Measurements from ENCODE around the gene GPD2. TPM values are rescaled to one million over a fixed set of nuclear protein-coding genes. Genes with fewer than 3 reads are reported as not detected.

GPD2 gene
- total RNA-seq, 6 experiments from 2014 or later, result 3.2 to 8.8 (median 4.8) TPM

- 31% methylated on average over 3 of the region's 3 CpGs for WGBS (ENCODE audit: insufficient coverage, low coverage, low lambda C conversion rate, missing lambda C conversion rate)
- no peak overlapping the region for H3K27ac ChIP-seq
- ATAC-seq, result peak; percentile 67 to 90 (median 76)
- H3K4me1 ChIP-seq, result peaks cover 0 to 8% (median 0%) of the 10 kb centered on the region in 4 donors
- no peaks in the 10 kb centered on the region for H3K9me3 ChIP-seq
- no peaks in the 10 kb centered on the region for H3K36me3 ChIP-seq
- TF ChIP-seq POLR2A (IDR thresholded peaks at IDR 0.05), result no peak
- no peak for TF ChIP-seq CTCF (IDR thresholded peaks at IDR 0.05)
- H3K4me3 ChIP-seq, result no peak overlapping the region
- intact Hi-C loops (cut with DNase I), result no loop called here
- DNase-seq, result peak in 1 of 3 donors; percentile 49
- no peaks in the 10 kb centered on the region for H3K27me3 ChIP-seq
Observed at GRCh38 chr2:156466739-156467405, 30.7 kb downstream of the GPD2 start.

GRCh38 chr2:156470975-156471583 lies 34.9 kb downstream of the GPD2 start:
- H3K4me3 ChIP-seq, result no peak overlapping the region
- WGBS (ENCODE audit: insufficient coverage, low coverage, low lambda C conversion rate, missing lambda C conversion rate), result 58% methylated on average over 8 of the region's 8 CpGs
- H3K36me3 ChIP-seq, result no peaks in the 10 kb centered on the region
- no peak for DNase-seq
- TF ChIP-seq POLR2A (IDR thresholded peaks at IDR 0.05), result no peak
- no peak for TF ChIP-seq CTCF (IDR thresholded peaks at IDR 0.05)
- H3K9me3 ChIP-seq, result no peaks in the 10 kb centered on the region
- ATAC-seq, result peak in 1 of 4 donors; percentile 46
- intact Hi-C loops (cut with DNase I), result no loop called here
- H3K27ac ChIP-seq, result no peak overlapping the region
- H3K4me1 ChIP-seq, result peaks cover 0 to 8% (median 0%) of the 10 kb centered on the region in 4 donors
- no peaks in the 10 kb centered on the region for H3K27me3 ChIP-seq

GRCh38 chr2:156471762-156472161 lies 35.6 kb downstream of the GPD2 start:
- Histone ChIP-seq H3K4me1 (peaks cover 0 to 5% (median 0%) of the 10 kb centered on the region in 4 donors), H3K27me3 (no peaks in the 10 kb centered on the region), H3K27ac (no peak overlapping the region), H3K36me3 (no peaks in the 10 kb centered on the region), H3K4me3 (no peak overlapping the region), H3K9me3 (no peaks in the 10 kb centered on the region)
- intact Hi-C loops (cut with DNase I), result no loop called here
- ATAC-seq, result no peak
- no peak for DNase-seq
- TF ChIP-seq CTCF (IDR thresholded peaks at IDR 0.05), result no peak
- no peak for TF ChIP-seq POLR2A (IDR thresholded peaks at IDR 0.05)

GRCh38 chr2:156472686-156473085 lies 36.5 kb downstream of the GPD2 start:
- TF ChIP-seq POLR2A (IDR thresholded peaks at IDR 0.05) (no peak), CTCF (IDR thresholded peaks at IDR 0.05) (no peak)
- Histone ChIP-seq H3K4me1 (no peaks in the 10 kb centered on the region), H3K9me3 (no peaks in the 10 kb centered on the region), H3K27ac (no peak overlapping the region), H3K27me3 (no peaks in the 10 kb centered on the region), H3K4me3 (no peak overlapping the region), H3K36me3 (no peaks in the 10 kb centered on the region)
- intact Hi-C loops (cut with DNase I), result no loop called here
- DNase-seq (no peak), ATAC-seq (no peak)
